Measurements from ENCODE around the gene KCNK18. TPM values are rescaled to one million over a fixed set of nuclear protein-coding genes. Genes with fewer than 3 reads are reported as not detected.

KCNK18 gene
- polyA plus RNA-seq, 2 of the 4 experiments (the other 2 are of a cell fraction) = not detected

- WGBS (ENCODE audit: missing lambda C conversion rate) = 62% methylated on average over 10 of the region's 10 CpGs
- no peak overlapping the region for H3K27ac ChIP-seq
- TF ChIP-seq JUNB (IDR thresholded peaks at IDR 0.05) (no peak), HMGXB4 (CRISPR knock-in tag; IDR thresholded peaks at IDR 0.05; ENCODE audit: borderline replicate concordance) (no peak), RNF2 (IDR thresholded peaks at IDR 0.05; ENCODE audit: borderline replicate concordance, low read depth) (no peak), KDM1A (IDR thresholded peaks at IDR 0.05; ENCODE audit: low read depth) (no peak), FOSB (CRISPR knock-in tag; IDR thresholded peaks at IDR 0.05) (no peak), TFCP2L1 (CRISPR knock-in tag; IDR thresholded peaks at IDR 0.05) (no peak), ZNF302 (CRISPR knock-in tag; IDR thresholded peaks at IDR 0.05) (no peak)
- CTCF ChIA-PET = no interaction called here
- H3K9me3 ChIP-seq = no peaks in the 10 kb centered on the region
- H3K4me2 ChIP-seq = no peak overlapping the region
- POLR2A ChIA-PET = no interaction called here
- no peak overlapping the region for H3K4me3 ChIP-seq
- H3K4me1 ChIP-seq = no peaks in the 10 kb centered on the region
- FAIRE-seq = no peak
- no peak for DNase-seq (ENCODE audit: low read depth in 1 of 2, low spot score in 1 of 2)
- no peak for ATAC-seq
Measured at GRCh38 chr10:117256910-117257309, 59.6 kb downstream of the KCNK18 start.

GRCh38 chr10:117257721-117258120 is 60.4 kb downstream of the KCNK18 start:
- 72% methylated on average over 3 of the region's 3 CpGs for WGBS (ENCODE audit: missing lambda C conversion rate)
- TF ChIP-seq ESRRA (IDR thresholded peaks at IDR 0.05; ENCODE audit: borderline replicate concordance, low read length) = no peak
- TF ChIP-seq ZNF302 (CRISPR knock-in tag; IDR thresholded peaks at IDR 0.05) = no peak
- no peak for TF ChIP-seq ZFP36 (IDR thresholded peaks at IDR 0.05; ENCODE audit: borderline replicate concordance, partially characterized antibody)
- TF ChIP-seq CHD4 (IDR thresholded peaks at IDR 0.05; ENCODE audit: borderline replicate concordance) = no peak
- TF ChIP-seq FOSL2 (IDR thresholded peaks at IDR 0.05) = no peak
- TF ChIP-seq FOSL2 (CRISPR knock-in tag; IDR thresholded peaks at IDR 0.05) = no peak
- no peak for TF ChIP-seq HDAC2 (IDR thresholded peaks at IDR 0.05)
- no peak for TF ChIP-seq ZSCAN20 (CRISPR knock-in tag; IDR thresholded peaks at IDR 0.05)
- no peak for TF ChIP-seq HOXB13 (CRISPR knock-in tag; IDR thresholded peaks at IDR 0.05; ENCODE audit: low read depth)
- no peak for TF ChIP-seq KDM1A (IDR thresholded peaks at IDR 0.05; ENCODE audit: low read depth)
- TF ChIP-seq TP53 (CRISPR knock-in tag; IDR thresholded peaks at IDR 0.05) = no peak
- TF ChIP-seq RAD21 (conservative IDR thresholded peaks at IDR 0.05 in 1 of 2, IDR thresholded peaks at IDR 0.05 in 1 of 2) = no peak
- TF ChIP-seq HOXB5 (CRISPR knock-in tag; IDR thresholded peaks at IDR 0.05) = no peak
- no peak for TF ChIP-seq NPAS2 (CRISPR knock-in tag; IDR thresholded peaks at IDR 0.05; ENCODE audit: borderline replicate concordance)
- no peak for TF ChIP-seq MAX (IDR thresholded peaks at IDR 0.05)
- no peak overlapping the region for H3K4me2 ChIP-seq
- ChIA-PET CTCF (interaction anchor here (2.2 kb wide), 1 partner anchor 41 kb away, joined by 8 read pairs; no protein-coding TSS in a partner anchor), POLR2A (no interaction called here)
- DNase-seq (ENCODE audit: low read depth in 1 of 2, low spot score in 1 of 2) (no peak), ATAC-seq (no peak), FAIRE-seq (no peak)
- H3K4me1 ChIP-seq = no peaks in the 10 kb centered on the region
- no peak overlapping the region for H3K27ac ChIP-seq
- H3K4me3 ChIP-seq = no peak overlapping the region
- no peaks in the 10 kb centered on the region for H3K9me3 ChIP-seq

GRCh38 chr10:117259279-117259678 is 62.0 kb downstream of the KCNK18 start:
- ATAC-seq (no peak), DNase-seq (ENCODE audit: low read depth in 1 of 2, low spot score in 1 of 2) (no peak), FAIRE-seq (no peak)
- Histone ChIP-seq H3K4me2 (no peak overlapping the region), H3K4me3 (no peak overlapping the region), H3K4me1 (no peaks in the 10 kb centered on the region), H3K27ac (no peak overlapping the region), H3K9me3 (no peaks in the 10 kb centered on the region)
- POLR2A ChIA-PET = no interaction called here
- TF ChIP-seq E2F6 (IDR thresholded peaks at IDR 0.05; ENCODE audit: borderline replicate concordance, low read depth) (no peak), HOXA7 (CRISPR knock-in tag; IDR thresholded peaks at IDR 0.05) (no peak), PBX3 (IDR thresholded peaks at IDR 0.05) (no peak), FOSL2 (IDR thresholded peaks at IDR 0.05) (no peak), FOSL2 (CRISPR knock-in tag; IDR thresholded peaks at IDR 0.05) (no peak), KDM5A (IDR thresholded peaks at IDR 0.05) (no peak), PHF8 (IDR thresholded peaks at IDR 0.05; ENCODE audit: borderline replicate concordance, low read depth) (no peak), HMGXB4 (CRISPR knock-in tag; IDR thresholded peaks at IDR 0.05; ENCODE audit: borderline replicate concordance) (no peak), USF2 (IDR thresholded peaks at IDR 0.05) (no peak), BHLHE40 (IDR thresholded peaks at IDR 0.05; ENCODE audit: low read depth, low read length) (no peak)
- CTCF ChIA-PET = interaction anchor here (2.2 kb wide), 1 partner anchor 42 kb away, joined by 8 read pairs; no protein-coding TSS in a partner anchor
- 51% methylated on average over 3 of the region's 3 CpGs for WGBS (ENCODE audit: missing lambda C conversion rate)

All from A549 (cell line).